ENCODE data around the gene CTXN1. TPM values are rescaled to one million over a fixed set of nuclear protein-coding genes. Genes with fewer than 3 reads are reported as not detected.
A peak's percentile ranks its signal among the peaks of the same experiment; 100 is the strongest.

CTXN1 gene
- total RNA-seq, 2 experiments from 2014 or later = 0.43 TPM; not detected in 1

DNA sequence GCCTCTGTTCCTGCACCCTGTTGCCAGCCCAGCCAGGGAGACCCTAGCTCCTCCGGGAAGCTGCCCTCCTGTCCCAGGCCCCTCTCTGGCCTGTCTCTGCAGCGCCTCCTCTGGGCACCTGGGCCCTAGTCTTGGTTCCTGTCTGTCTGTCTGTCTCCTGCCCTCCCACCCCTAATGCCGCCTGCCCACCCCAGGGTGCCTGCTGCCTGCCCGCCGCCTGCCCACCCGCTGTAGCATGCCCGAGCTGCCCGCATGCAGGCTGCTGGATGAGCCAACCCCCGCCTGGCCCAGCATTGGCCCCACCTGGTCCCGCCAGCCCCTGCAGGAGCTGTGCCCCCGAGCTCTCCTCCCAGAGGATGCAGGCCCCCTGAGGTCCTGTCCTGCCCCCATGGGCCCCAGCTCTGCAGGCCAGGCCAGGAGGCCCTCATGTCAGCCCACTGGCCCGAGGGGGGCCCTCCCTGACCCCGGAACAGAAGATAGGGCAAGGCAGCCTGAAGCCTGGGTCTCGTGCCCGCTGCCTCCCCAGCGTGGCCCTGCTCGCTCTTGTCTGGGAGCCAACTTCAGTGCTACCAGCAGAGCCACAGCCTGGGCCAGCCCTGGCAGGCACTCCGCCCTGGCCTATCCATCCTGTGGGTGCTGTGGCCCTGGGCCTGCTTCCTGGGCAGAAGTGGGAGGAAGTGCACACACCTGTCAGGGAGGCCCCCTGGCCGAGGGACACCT, 17.0 kb downstream of the CTXN1 start:
- Mint-ChIP-seq H3K36me3 (ENCODE audit: low read depth) (peaks cover 20% of the 10 kb centered on the region), H3K4me3 (no peak overlapping the region), H3K4me1 (ENCODE audit: low read depth) (peaks cover 21% of the 10 kb centered on the region), H3K27ac (no peak overlapping the region), H3K9me3 (no peaks in the 10 kb centered on the region), H3K27me3 (ENCODE audit: low read depth) (no peaks in the 10 kb centered on the region)
- intact Hi-C loops (cut with micrococcal nuclease) = no loop called here
- no peak for DNase-seq
- CTCF ChIA-PET = interaction anchor here (0.9 kb wide), 1 partner anchor 40 kb away, joined by 4 read pairs; no protein-coding TSS in a partner anchor

DNA sequence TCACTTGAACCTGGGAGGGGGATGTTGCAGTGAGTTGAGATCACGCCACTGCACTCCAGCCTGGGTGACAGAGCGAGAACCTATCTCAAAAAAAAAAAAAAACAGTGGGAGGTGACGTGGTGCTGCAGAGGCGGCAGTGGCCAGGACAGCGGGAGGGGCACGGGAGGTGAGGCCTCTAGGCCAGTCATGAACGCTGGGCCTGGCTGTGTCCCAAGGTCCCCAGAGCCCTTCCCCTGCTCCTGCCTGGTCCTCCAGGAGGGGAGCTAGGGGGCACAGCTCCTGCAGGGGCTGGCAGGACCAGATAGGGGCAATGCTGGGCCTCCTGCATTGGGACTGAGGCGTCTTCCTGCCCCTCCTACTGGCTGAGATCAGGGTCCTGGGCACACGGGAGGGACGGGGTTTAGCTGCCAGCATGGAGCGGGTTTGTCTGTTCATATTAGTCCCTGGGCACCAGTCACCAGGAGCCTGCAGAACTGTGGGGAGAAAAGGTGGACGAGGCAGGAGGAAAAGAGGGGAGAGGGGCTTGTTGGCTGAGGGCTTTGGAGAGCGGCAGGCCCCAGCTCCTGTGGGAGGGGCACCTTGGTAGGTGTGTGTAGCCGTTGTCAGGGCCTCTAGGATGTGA, 17.7 kb downstream of the CTXN1 start:
- Mint-ChIP-seq H3K4me1 (ENCODE audit: low read depth) (peaks cover 21% of the 10 kb centered on the region), H3K27ac (no peak overlapping the region), H3K9me3 (no peaks in the 10 kb centered on the region), H3K4me3 (no peak overlapping the region), H3K27me3 (ENCODE audit: low read depth) (no peaks in the 10 kb centered on the region), H3K36me3 (ENCODE audit: low read depth) (peaks cover 22% of the 10 kb centered on the region)
- intact Hi-C loops (cut with micrococcal nuclease) = no loop called here
- CTCF ChIA-PET = interaction anchor here (0.9 kb wide), 1 partner anchor 40 kb away, joined by 4 read pairs; no protein-coding TSS in a partner anchor
- DNase-seq = no peak

DNA sequence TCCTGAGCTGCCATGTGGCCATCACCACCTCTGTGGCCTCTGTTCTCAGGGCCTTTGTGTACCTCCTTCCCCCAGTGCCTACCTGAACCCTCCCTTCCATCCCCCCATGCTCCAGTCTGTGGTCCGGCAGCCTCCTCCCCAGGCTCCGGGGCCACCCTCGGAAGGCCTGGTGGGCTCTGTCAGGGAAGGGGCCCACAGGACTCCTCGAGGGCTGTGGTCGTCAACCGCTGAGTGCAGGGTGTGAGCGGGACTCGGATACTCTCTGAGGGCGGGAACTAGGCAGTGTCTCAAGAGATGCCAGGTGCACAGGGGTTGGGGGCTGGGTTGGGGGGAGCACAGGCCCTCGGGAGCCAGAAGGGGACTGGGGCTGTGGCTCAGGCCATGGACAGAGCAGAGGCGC, 18.4 kb downstream of the CTXN1 start:
- H3K27ac Mint-ChIP-seq = peak overlapping the region; percentile 53
- peaks cover 22% of the 10 kb centered on the region for H3K4me1 Mint-ChIP-seq (ENCODE audit: low read depth)
- H3K36me3 Mint-ChIP-seq (ENCODE audit: low read depth) = peaks cover 20% of the 10 kb centered on the region
- DNase-seq = no peak
- H3K9me3 Mint-ChIP-seq = no peaks in the 10 kb centered on the region
- no peak overlapping the region for H3K4me3 Mint-ChIP-seq
- CTCF ChIA-PET = no interaction called here
- intact Hi-C loops (cut with micrococcal nuclease) = no loop called here
- H3K27me3 Mint-ChIP-seq (ENCODE audit: low read depth) = no peaks in the 10 kb centered on the region

DNA sequence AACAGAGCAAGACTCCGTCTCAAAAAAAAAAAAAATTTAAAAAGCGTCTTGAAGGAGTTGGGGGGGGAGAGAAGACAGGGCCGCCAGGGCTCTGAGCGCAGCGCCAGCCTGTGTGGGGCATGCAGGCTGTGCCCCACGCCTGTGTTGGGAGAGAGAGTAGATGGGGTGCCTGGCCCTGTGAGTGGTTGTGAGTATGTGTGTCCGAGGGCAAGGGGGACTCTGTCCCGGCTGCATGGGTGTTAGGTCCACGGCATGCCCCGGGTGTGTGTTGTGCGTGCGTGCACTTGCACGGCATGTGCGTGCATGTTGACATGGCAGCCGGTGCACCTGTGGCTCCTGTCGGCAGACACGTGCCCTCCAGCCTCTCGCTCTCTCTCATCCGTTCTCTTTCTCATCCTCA, 18.8 kb downstream of the CTXN1 start:
- intact Hi-C loops (cut with micrococcal nuclease) = no loop called here
- Mint-ChIP-seq H3K4me1 (ENCODE audit: low read depth) (peaks cover 24% of the 10 kb centered on the region), H3K4me3 (no peak overlapping the region), H3K27ac (peak overlapping the region; percentile 53), H3K36me3 (ENCODE audit: low read depth) (peaks cover 19% of the 10 kb centered on the region), H3K9me3 (no peaks in the 10 kb centered on the region), H3K27me3 (ENCODE audit: low read depth) (no peaks in the 10 kb centered on the region)
- no peak for DNase-seq
- CTCF ChIA-PET = interaction anchor here (0.6 kb wide), 1 partner anchor 343 kb away, joined by 3 read pairs; no protein-coding TSS in a partner anchor

DNA sequence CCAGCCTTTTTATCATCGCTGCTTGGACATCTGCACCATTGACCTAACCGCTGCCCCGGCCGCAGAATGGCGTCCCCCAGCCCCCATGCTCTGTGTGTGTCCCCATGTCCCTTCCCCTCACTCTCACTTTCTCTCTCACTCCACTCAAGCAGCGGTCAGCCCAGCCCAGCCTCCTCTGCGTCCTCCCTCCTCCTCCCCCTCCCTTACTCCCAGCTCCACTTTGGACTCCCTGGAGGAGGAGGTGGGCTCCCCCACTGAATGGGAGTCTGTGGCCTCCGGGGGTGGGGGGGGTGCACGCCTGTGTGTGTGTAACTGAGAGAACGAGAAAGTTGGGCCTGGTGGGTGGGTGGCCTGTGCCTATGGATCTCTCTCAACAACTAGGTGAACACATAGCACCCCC, 20.1 kb downstream of the CTXN1 start:
- no peak for DNase-seq
- peaks cover 24% of the 10 kb centered on the region for H3K4me1 Mint-ChIP-seq (ENCODE audit: low read depth)
- intact Hi-C loops (cut with micrococcal nuclease) = no loop called here
- CTCF ChIA-PET = no interaction called here
- no peaks in the 10 kb centered on the region for H3K27me3 Mint-ChIP-seq (ENCODE audit: low read depth)
- no peaks in the 10 kb centered on the region for H3K9me3 Mint-ChIP-seq
- H3K27ac Mint-ChIP-seq = no peak overlapping the region
- peaks cover 16% of the 10 kb centered on the region for H3K36me3 Mint-ChIP-seq (ENCODE audit: low read depth)
- peak overlapping the region; percentile 66 for H3K4me3 Mint-ChIP-seq

DNA sequence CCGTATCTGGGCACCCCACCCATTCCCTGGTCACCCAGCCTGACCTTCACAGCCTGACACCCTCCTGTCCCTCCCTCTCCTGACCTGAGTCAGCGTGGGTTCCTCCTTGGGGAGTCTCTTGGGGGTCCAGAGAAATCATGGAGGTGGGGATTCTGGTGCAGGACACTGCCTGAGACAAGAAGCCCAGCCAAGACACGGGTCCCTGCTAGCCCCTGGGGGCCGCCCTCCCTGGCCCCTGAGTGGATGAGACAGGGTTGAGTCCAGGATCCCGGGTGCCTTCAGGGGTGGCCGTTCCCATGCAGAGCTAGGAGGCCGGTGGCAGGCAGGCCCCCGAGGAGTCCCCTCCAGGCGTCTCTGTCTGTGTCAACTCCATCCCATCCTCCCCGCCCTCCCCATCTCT, 20.7 kb downstream of the CTXN1 start:
- CTCF ChIA-PET = no interaction called here
- Mint-ChIP-seq H3K4me3 (peak overlapping the region; percentile 80), H3K27ac (no peak overlapping the region), H3K27me3 (ENCODE audit: low read depth) (no peaks in the 10 kb centered on the region), H3K4me1 (ENCODE audit: low read depth) (peaks cover 24% of the 10 kb centered on the region), H3K36me3 (ENCODE audit: low read depth) (peaks cover 11% of the 10 kb centered on the region), H3K9me3 (no peaks in the 10 kb centered on the region)
- DNase-seq = no peak
- intact Hi-C loops (cut with micrococcal nuclease) = no loop called here

DNA sequence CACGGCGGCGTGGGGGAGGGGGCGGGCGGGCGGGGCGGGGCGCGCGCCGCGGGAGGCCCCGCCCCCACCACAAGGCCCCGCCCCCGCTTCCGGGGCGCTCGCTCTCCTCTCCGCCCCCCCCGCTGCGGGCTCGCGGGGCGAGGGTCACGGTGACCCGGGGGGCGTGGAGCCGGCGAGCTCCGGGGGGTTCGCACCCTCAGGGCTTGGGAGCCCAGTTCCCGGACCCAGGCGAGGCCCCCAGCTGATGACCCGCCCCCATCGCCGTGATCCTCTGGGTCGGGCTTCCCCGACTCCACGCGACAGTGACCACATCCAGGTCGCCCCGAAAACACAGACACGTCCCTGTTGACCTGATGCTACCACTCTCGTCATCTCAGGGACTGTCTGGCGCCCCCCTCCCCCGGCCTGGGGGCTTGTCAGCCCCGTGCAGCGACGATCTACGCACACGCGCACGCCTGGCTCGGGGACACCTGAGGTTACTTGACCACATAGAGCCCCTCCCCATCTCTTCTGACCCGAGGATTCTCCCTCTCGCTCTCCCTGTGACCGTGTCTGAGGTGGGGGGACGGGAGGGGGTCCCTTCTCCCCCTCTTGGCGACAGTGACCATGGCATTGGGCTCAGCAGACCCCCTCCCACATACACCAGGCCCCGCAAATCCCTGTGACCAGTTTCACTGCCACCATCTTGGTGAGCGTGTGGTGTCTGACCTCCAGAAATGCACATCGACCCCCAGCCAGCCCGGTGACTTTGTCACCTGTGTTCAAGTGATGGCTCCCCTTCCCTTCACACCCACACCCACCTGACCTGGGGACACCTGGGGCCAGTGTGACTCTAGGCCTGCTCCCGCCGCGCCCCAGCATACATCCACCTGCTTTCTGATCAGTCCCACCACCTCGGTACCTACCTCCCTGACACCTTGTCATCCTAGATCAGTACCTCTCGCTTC, 21.6 kb downstream of the CTXN1 start:
- intact Hi-C loops (cut with micrococcal nuclease) = no loop called here
- CTCF ChIA-PET = interaction anchor here (0.6 to 1.6 kb wide), 7 partner anchors 12 to 695 kb away, joined by 3 to 10 read pairs (median 3); no protein-coding TSS in a partner anchor
- Mint-ChIP-seq H3K27me3 (ENCODE audit: low read depth) (no peaks in the 10 kb centered on the region), H3K4me1 (ENCODE audit: low read depth) (peaks cover 24% of the 10 kb centered on the region), H3K27ac (peak overlapping the region; percentile 81), H3K4me3 (peak overlapping the region; percentile 88), H3K36me3 (ENCODE audit: low read depth) (peaks cover 10% of the 10 kb centered on the region), H3K9me3 (no peaks in the 10 kb centered on the region)
- peak; percentile 69 for DNase-seq

DNA sequence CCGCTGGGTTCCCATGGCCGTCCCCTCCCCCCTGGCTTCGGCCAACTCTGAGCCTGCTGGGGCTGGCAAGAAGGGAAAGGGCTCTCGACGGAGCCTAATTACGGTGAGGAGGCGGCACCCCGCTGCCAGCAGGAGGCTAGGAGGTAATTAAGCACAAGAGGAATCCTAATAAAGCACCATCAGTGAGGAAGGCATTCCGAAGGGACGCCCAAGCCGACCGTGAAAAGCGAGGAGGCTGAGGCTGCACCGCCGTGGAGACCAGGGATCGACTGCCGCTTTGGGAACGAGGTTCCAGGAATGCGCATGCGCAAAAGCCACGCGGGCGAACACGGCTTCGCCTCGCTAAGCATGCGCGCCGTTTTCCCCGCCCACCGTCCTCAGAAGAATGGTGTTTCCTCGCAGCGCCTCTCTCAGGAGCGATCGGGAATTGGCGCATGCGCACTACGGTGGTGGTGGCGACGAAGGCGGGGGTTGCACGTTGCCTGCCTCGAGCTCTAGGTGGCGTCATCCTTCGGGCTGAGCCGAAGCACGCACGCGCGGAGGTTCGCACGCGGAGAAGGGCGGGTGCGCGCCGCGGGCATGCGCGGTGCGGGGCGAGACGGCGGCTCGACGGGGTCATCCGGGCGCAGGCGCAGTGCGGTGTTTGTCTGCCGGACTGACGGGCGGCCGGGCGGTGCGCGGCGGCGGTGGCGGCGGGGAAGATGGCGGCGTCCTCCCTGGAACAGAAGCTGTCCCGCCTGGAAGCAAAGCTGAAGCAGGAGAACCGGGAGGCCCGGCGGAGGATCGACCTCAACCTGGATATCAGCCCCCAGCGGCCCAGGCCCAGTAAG, 22.5 kb downstream of the CTXN1 start, which contains the start of gene MAP2K7:
TSS of gene MAP2K7 (plus strand) at position 634 of the 830 bp plus-strand sequence. CDS start at position 702, 68 bp downstream.
- H3K36me3 Mint-ChIP-seq (ENCODE audit: low read depth) = peaks cover 10% of the 10 kb centered on the region
- H3K27me3 Mint-ChIP-seq (ENCODE audit: low read depth) = no peaks in the 10 kb centered on the region
- DNase-seq = peak; percentile 100
- H3K4me3 Mint-ChIP-seq = peak within 1 kb of the TSS; percentile 88
- H3K27ac Mint-ChIP-seq = peak within 1 kb of the TSS; percentile 84
- H3K4me1 Mint-ChIP-seq (ENCODE audit: low read depth) = peaks cover 24% of the 10 kb centered on the region
- H3K9me3 Mint-ChIP-seq = no peaks in the 10 kb centered on the region
- CTCF ChIA-PET = interaction anchor here (0.6 to 1.6 kb wide), 7 partner anchors 12 to 694 kb away, joined by 3 to 10 read pairs (median 3); no protein-coding TSS in a partner anchor
- intact Hi-C loops (cut with micrococcal nuclease) = loop anchor here (1.0 to 2.0 kb wide), 5 partner anchors 17 to 74 kb away; partner anchors contain the start of genes SNAPC2 and TIMM44

DNA sequence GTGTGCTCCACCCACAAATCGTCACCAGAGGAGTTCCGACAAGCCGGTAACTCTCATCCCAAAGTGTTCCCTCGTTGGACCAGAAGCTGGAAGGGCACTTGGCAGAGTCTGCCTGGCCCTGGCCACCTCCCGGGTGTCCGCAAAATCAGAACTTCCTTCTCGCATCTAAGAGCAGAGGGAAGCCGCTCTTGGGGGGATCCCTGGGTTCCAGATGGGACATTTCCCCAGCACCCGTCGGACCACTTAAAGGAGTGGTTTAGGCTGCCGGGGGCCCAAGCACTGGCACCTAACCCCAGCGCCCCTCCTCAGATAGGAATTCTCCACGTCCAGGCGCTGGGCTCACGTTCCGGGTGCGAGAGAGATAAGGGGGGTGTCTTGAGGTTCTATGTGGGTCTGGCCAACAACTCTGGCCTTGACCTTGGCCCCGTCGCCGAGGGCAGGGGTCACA, 23.1 kb downstream of the CTXN1 start:
- CTCF ChIA-PET = interaction anchor here (0.8 to 2.5 kb wide), 6 partner anchors 15 to 42 kb away, joined by 3 to 14 read pairs (median 4); no protein-coding TSS in a partner anchor
- no peak for DNase-seq
- no peaks in the 10 kb centered on the region for H3K27me3 Mint-ChIP-seq (ENCODE audit: low read depth)
- peaks cover 23% of the 10 kb centered on the region for H3K4me1 Mint-ChIP-seq (ENCODE audit: low read depth)
- peak overlapping the region; percentile 88 for H3K4me3 Mint-ChIP-seq
- intact Hi-C loops (cut with micrococcal nuclease) = loop anchor here (1.0 to 2.0 kb wide), 5 partner anchors 17 to 74 kb away; partner anchors contain the start of genes SNAPC2 and TIMM44
- H3K9me3 Mint-ChIP-seq = no peaks in the 10 kb centered on the region
- H3K27ac Mint-ChIP-seq = no peak overlapping the region
- peaks cover 10% of the 10 kb centered on the region for H3K36me3 Mint-ChIP-seq (ENCODE audit: low read depth)

DNA sequence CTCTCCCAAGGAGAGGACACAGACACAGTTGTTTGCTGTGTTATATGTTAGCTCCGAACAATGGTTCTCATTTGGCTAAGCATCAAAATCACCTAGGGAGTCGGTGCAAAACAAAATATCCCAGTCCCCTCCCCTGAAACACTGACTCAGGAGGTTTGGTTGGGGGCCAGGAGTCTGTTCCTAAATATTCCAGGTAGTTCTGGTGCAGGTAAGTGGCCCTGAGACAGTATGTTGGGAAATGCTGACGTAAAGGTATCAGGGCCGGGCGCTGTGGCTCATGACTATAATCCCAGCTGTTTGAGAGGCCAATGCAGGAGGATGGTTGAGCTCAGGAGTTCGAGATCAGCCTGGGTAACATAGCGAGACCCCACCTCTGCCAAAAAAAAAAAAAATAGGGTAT, 24.6 kb downstream of the CTXN1 start:
- H3K4me3 Mint-ChIP-seq = no peak overlapping the region
- peaks cover 10% of the 10 kb centered on the region for H3K36me3 Mint-ChIP-seq (ENCODE audit: low read depth)
- H3K27me3 Mint-ChIP-seq (ENCODE audit: low read depth) = peaks cover 2% of the 10 kb centered on the region
- peaks cover 18% of the 10 kb centered on the region for H3K4me1 Mint-ChIP-seq (ENCODE audit: low read depth)
- no peaks in the 10 kb centered on the region for H3K9me3 Mint-ChIP-seq
- H3K27ac Mint-ChIP-seq = no peak overlapping the region
- CTCF ChIA-PET = interaction anchor here (0.7 to 2.5 kb wide), 3 partner anchors 32 to 48 kb away, joined by 3 to 14 read pairs (median 8); no protein-coding TSS in a partner anchor
- DNase-seq = no peak
- intact Hi-C loops (cut with micrococcal nuclease) = no loop called here

DNA sequence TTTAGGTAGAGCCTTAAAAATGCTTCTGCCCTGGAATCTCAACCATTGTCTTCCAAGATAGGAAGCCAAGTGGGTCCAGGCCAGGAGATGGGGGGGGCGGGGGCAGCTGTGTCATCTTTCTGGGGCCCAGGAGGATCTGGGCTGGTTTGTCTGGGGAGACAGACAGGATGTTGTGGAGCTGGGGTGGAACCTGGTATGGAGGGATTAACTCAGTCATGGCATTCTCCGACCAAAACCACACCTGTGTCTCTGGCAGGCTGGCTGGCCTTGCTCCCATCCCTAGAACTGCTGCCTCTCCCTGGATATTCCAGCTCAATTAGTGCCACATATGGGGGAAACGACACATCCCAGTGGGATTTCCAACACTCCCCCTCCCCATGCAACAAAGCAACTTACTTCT, 25.0 kb downstream of the CTXN1 start:
- Mint-ChIP-seq H3K27me3 (ENCODE audit: low read depth) (peaks cover 2% of the 10 kb centered on the region), H3K36me3 (ENCODE audit: low read depth) (peaks cover 10% of the 10 kb centered on the region)

More for the DNA sequence above, 25.0 kb downstream of the CTXN1 start:
- DNase-seq = no peak
- peaks cover 15% of the 10 kb centered on the region for H3K4me1 Mint-ChIP-seq (ENCODE audit: low read depth)
- H3K9me3 Mint-ChIP-seq = no peaks in the 10 kb centered on the region
- no peak overlapping the region for H3K27ac Mint-ChIP-seq
- CTCF ChIA-PET = interaction anchor here (0.5 to 2.5 kb wide), 4 partner anchors 32 to 220 kb away, joined by 3 to 14 read pairs (median 6); partner anchors contain the start of gene TRAPPC5
- H3K4me3 Mint-ChIP-seq = no peak overlapping the region
- intact Hi-C loops (cut with micrococcal nuclease) = no loop called here

Data from activated naive CD4-positive, alpha-beta T cell treated with anti-CD3 and anti-CD28 coated beads for 36 hours (primary cell).